Mesendoderm (in vitro differentiated cells): ENCODE results near the gene ZNF641.
A peak's percentile ranks its signal among the peaks of the same experiment; 100 is the strongest.

Source experiments
- DNase-seq: peaks from one replicate; pipeline ENCODE4 v3.0.0; 2013
- H2AK5ac ChIP-seq: 2 replicates; pipeline ENCODE4 v1.6.1; 2013; ENCODE audit warnings: low read length, inconsistent platforms
- H2BK120ac ChIP-seq: 2 replicates; pipeline ENCODE4 v1.6.1; 2013; ENCODE audit warnings: low read depth, mild to moderate bottlenecking, low read length, moderate library complexity, mixed read lengths
- H2BK15ac ChIP-seq: replicated peaks from 2 replicates; pipeline ENCODE4 v1.6.1; 2013; ENCODE audit warnings: low read depth, mild to moderate bottlenecking, moderate library complexity
- H2BK5ac ChIP-seq: 2 replicates; pipeline ENCODE4 v1.6.1; 2013; ENCODE audit warnings: low read length, inconsistent platforms
- H3K18ac ChIP-seq: 2 replicates; pipeline ENCODE4 v1.6.1; 2013; ENCODE audit warnings: mild to moderate bottlenecking, low read length, mixed read lengths
- H3K23ac ChIP-seq: one replicate; pipeline ENCODE4 v1.6.1; 2013; ENCODE audit warnings: low read length
- H3K27ac ChIP-seq: 2 replicates; pipeline ENCODE4 v1.5.1; 2013; ENCODE audit warnings: low read depth, mild to moderate bottlenecking, inconsistent platforms, low read length, moderate library complexity
- H3K27me3 ChIP-seq: 2 replicates; pipeline ENCODE4 v1.6.1; 2013; ENCODE audit warnings: low read length, control low read depth, mild to moderate bottlenecking, inconsistent platforms; ENCODE audit not compliant: insufficient read depth, poor library complexity
- H3K36me3 ChIP-seq: 2 replicates; pipeline ENCODE4 v1.6.1; 2013; ENCODE audit warnings: low read length, inconsistent platforms; ENCODE audit not compliant: control insufficient read depth, insufficient read depth
- H3K4ac ChIP-seq: one replicate; pipeline ENCODE4 v1.6.1; 2013; ENCODE audit warnings: low read depth, mild to moderate bottlenecking, low read length, moderate library complexity
- H3K4me1 ChIP-seq: 2 replicates; pipeline ENCODE4 v1.6.1; 2013; ENCODE audit warnings: low read depth, low read length, inconsistent platforms; ENCODE audit not compliant: control insufficient read depth
- H3K4me2 ChIP-seq: 2 replicates; pipeline ENCODE4 v1.6.1; 2013; ENCODE audit warnings: low read length
- H3K4me3 ChIP-seq: 2 replicates; pipeline ENCODE4 v1.5.1; 2013; ENCODE audit warnings: mild to moderate bottlenecking, low read length
- H3K56ac ChIP-seq: one replicate; pipeline ENCODE4 v1.6.1; 2013; ENCODE audit warnings: low read length
- H3K79me1 ChIP-seq: 2 replicates; pipeline ENCODE4 v1.6.1; 2013; ENCODE audit warnings: low read length, inconsistent platforms
- H3K79me2 ChIP-seq: 2 replicates; pipeline ENCODE4 v1.6.1; 2013; ENCODE audit warnings: mild to moderate bottlenecking, low read length; ENCODE audit not compliant: control insufficient read depth, insufficient read depth
- H3K9ac ChIP-seq: 2 replicates; pipeline ENCODE4 v1.6.1; 2013; ENCODE audit warnings: low read length, inconsistent platforms
- H4K5ac ChIP-seq: one replicate; pipeline ENCODE4 v1.6.1; 2013; ENCODE audit warnings: low read length
- H4K8ac ChIP-seq: one replicate; pipeline ENCODE4 v1.6.1; 2013; ENCODE audit warnings: low read depth, mild to moderate bottlenecking, control low read depth, low read length, moderate library complexity
- WGBS: extraction: QIAGEN DNeasy Blood & Tissue Kit; methylation state at CpG from one replicate; pipeline ENCODE4 v1.1.7; 2013; ENCODE audit warnings: low lambda C conversion rate, missing lambda C conversion rate; ENCODE audit not compliant: insufficient coverage; ENCODE audit errors: extremely low coverage; 5-methylcytosine and 5-hydroxymethylcytosine counted together

Gene ZNF641

GRCh38 chr12:48379794-48380193, 29.1 kb upstream of the ZNF641 start:
- Histone ChIP-seq H3K4me3 (no peak overlapping the region), H3K23ac (no peak overlapping the region), H3K36me3 (no peaks in the 10 kb centered on the region), H3K27ac (no peak overlapping the region), H2BK15ac (no peak overlapping the region), H4K5ac (no peak overlapping the region), H3K79me1 (no peaks in the 10 kb centered on the region), H2BK5ac (no peak overlapping the region), H3K4me2 (no peak overlapping the region), H3K4me1 (no peaks in the 10 kb centered on the region), H3K56ac (no peak overlapping the region), H3K9ac (no peak overlapping the region), H4K8ac (no peak overlapping the region), H3K18ac (no peak overlapping the region), H2AK5ac (no peak overlapping the region), H2BK120ac (no peak overlapping the region), H3K4ac (no peak overlapping the region), H3K79me2 (no peaks in the 10 kb centered on the region), H3K27me3 (no peaks in the 10 kb centered on the region)
- no peak for DNase-seq
- no CpG with 5 or more reads among the region's 4 CpGs for WGBS

DNA sequence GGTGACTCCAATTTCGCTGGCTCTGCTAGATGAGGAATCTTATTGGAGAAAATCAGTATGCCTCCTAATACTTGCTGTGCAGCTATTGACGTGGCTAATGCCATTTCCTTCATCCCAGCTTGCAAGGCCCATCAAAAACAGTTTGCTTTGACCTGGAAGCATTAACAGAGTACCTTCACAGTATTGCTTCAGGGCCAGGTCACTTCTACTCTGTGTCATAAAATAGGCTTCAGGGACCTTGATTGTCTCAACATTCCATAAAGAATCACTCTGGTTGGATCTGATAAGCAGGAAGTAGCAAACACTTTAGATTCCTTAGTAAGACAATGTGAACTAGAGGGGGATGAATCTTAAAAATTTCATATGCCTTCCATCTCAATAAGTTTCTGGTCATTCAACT, 26.9 kb upstream of the ZNF641 start:
- H4K5ac ChIP-seq = no peak overlapping the region
- no peak overlapping the region for H3K4me3 ChIP-seq
- no peak overlapping the region for H2BK120ac ChIP-seq
- H2BK15ac ChIP-seq = no peak overlapping the region
- no peak overlapping the region for H3K27ac ChIP-seq
- no peaks in the 10 kb centered on the region for H3K36me3 ChIP-seq
- WGBS = no CpG with 5 or more reads among the region's 2 CpGs
- H3K27me3 ChIP-seq = no peaks in the 10 kb centered on the region
- no peaks in the 10 kb centered on the region for H3K79me1 ChIP-seq
- no peaks in the 10 kb centered on the region for H3K4me1 ChIP-seq
- no peak overlapping the region for H3K9ac ChIP-seq
- no peak overlapping the region for H3K18ac ChIP-seq
- no peak overlapping the region for H3K56ac ChIP-seq
- no peak overlapping the region for H3K23ac ChIP-seq
- no peak overlapping the region for H2AK5ac ChIP-seq
- H4K8ac ChIP-seq = no peak overlapping the region
- no peak for DNase-seq
- H3K4me2 ChIP-seq = no peak overlapping the region
- H3K4ac ChIP-seq = no peak overlapping the region
- H2BK5ac ChIP-seq = no peak overlapping the region
- no peaks in the 10 kb centered on the region for H3K79me2 ChIP-seq

DNA sequence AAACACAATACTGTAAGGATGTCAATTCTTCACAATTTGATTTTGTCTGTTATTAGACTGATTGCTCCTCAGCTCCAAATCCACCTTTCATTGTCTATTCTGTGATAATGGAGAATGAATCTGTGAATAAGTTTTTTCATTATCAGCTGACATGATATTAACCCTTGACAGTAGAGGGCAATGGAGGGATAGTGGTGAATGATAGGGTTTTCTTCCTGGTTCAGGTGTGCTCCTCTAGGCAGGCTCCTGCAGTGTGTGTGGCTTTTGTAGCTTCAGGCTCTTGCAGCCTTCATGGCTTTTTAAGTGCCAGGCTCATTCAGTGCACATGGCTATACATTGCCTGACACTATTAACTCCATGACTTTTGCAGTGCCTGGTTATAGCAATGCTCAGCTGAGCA, 23.4 kb upstream of the ZNF641 start:
- no peak overlapping the region for H2BK120ac ChIP-seq
- no peak overlapping the region for H3K4me2 ChIP-seq
- H3K79me1 ChIP-seq = no peaks in the 10 kb centered on the region
- H2BK15ac ChIP-seq = no peak overlapping the region
- H3K23ac ChIP-seq = no peak overlapping the region
- no peak overlapping the region for H4K5ac ChIP-seq
- no peak overlapping the region for H3K4ac ChIP-seq
- H3K79me2 ChIP-seq = no peaks in the 10 kb centered on the region
- no peak overlapping the region for H4K8ac ChIP-seq
- H3K4me1 ChIP-seq = no peaks in the 10 kb centered on the region
- H3K9ac ChIP-seq = no peak overlapping the region
- no peaks in the 10 kb centered on the region for H3K36me3 ChIP-seq
- H3K56ac ChIP-seq = no peak overlapping the region
- no peak overlapping the region for H3K27ac ChIP-seq
- H3K27me3 ChIP-seq = no peaks in the 10 kb centered on the region
- H3K4me3 ChIP-seq = no peak overlapping the region
- no peak overlapping the region for H3K18ac ChIP-seq
- H2BK5ac ChIP-seq = no peak overlapping the region
- no peak for DNase-seq
- no peak overlapping the region for H2AK5ac ChIP-seq

GRCh38 chr12:48366131-48366530, 15.4 kb upstream of the ZNF641 start:
- Histone ChIP-seq H2AK5ac (no peak overlapping the region), H3K27me3 (no peaks in the 10 kb centered on the region), H3K4me3 (no peak overlapping the region), H3K36me3 (no peaks in the 10 kb centered on the region), H3K9ac (no peak overlapping the region), H2BK5ac (no peak overlapping the region), H3K4ac (no peak overlapping the region), H4K5ac (no peak overlapping the region), H3K4me1 (no peaks in the 10 kb centered on the region), H3K56ac (no peak overlapping the region), H3K18ac (no peak overlapping the region), H3K79me2 (no peaks in the 10 kb centered on the region), H3K4me2 (no peak overlapping the region), H4K8ac (no peak overlapping the region), H2BK15ac (no peak overlapping the region), H3K27ac (no peak overlapping the region), H2BK120ac (no peak overlapping the region), H3K23ac (no peak overlapping the region), H3K79me1 (no peaks in the 10 kb centered on the region)
- peak; percentile 1 for DNase-seq
- WGBS = no CpG with 5 or more reads among the region's 2 CpGs

DNA sequence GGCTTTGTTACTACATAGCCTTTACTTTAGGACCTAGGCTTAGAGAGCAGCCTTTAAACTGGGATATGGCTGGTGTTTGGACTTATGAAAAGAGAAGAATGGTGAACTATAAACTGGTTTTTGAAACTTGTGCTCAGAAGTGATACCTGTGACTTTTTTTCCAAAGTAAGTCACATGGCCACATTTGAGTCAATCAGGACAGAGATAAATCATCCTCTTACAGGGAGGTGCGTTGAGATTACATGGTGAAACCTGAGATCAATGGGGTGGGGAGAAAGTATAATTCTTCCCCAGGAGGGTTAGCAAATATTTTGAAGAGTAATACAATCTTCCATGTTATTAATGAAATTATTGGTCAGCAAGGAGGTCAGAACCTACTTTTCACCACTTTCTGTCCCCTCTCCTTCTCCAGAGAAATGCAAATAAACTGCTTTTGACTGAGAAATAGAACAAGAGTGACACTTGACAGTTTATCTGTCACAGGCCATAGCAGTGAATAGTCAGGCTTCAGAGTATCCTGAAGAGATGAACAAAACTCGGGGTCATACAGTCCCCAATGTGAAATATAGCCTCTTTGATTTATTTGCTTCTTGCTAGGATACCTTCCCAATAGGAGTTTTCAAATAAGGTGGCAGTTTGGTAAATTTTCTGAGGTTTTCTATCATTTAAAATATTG, 11.1 kb upstream of the ZNF641 start:
- H3K27me3 ChIP-seq = no peaks in the 10 kb centered on the region
- no peaks in the 10 kb centered on the region for H3K79me1 ChIP-seq
- H3K4ac ChIP-seq = no peak overlapping the region
- no peak overlapping the region for H3K56ac ChIP-seq
- no peak overlapping the region for H2BK5ac ChIP-seq
- H4K5ac ChIP-seq = no peak overlapping the region
- no peak overlapping the region for H3K4me2 ChIP-seq
- H3K18ac ChIP-seq = no peak overlapping the region
- no peak overlapping the region for H4K8ac ChIP-seq
- H3K4me1 ChIP-seq = no peaks in the 10 kb centered on the region
- no peak overlapping the region for H3K27ac ChIP-seq
- no peak overlapping the region for H2AK5ac ChIP-seq
- H3K9ac ChIP-seq = no peak overlapping the region
- H3K23ac ChIP-seq = no peak overlapping the region
- H2BK120ac ChIP-seq = no peak overlapping the region
- H3K36me3 ChIP-seq = no peaks in the 10 kb centered on the region
- DNase-seq = no peak
- H3K79me2 ChIP-seq = no peaks in the 10 kb centered on the region
- no peak overlapping the region for H2BK15ac ChIP-seq
- no peak overlapping the region for H3K4me3 ChIP-seq
- no CpG with 5 or more reads among the region's 2 CpGs for WGBS

GRCh38 chr12:48358937-48359513, 8.3 kb upstream of the ZNF641 start:
- H3K36me3 ChIP-seq = no peaks in the 10 kb centered on the region
- H3K18ac ChIP-seq = no peak overlapping the region
- no peak overlapping the region for H2AK5ac ChIP-seq
- no peak overlapping the region for H3K4ac ChIP-seq
- H3K27me3 ChIP-seq = no peaks in the 10 kb centered on the region
- no peaks in the 10 kb centered on the region for H3K4me1 ChIP-seq
- H3K56ac ChIP-seq = no peak overlapping the region
- H3K4me3 ChIP-seq = no peak overlapping the region
- WGBS = no CpG with 5 or more reads among the region's 7 CpGs
- no peak for DNase-seq
- H3K23ac ChIP-seq = no peak overlapping the region
- no peak overlapping the region for H2BK15ac ChIP-seq
- no peaks in the 10 kb centered on the region for H3K79me2 ChIP-seq
- H3K27ac ChIP-seq = no peak overlapping the region
- H4K5ac ChIP-seq = no peak overlapping the region
- no peak overlapping the region for H2BK120ac ChIP-seq
- H2BK5ac ChIP-seq = no peak overlapping the region
- no peak overlapping the region for H3K4me2 ChIP-seq
- no peak overlapping the region for H3K9ac ChIP-seq
- H3K79me1 ChIP-seq = no peaks in the 10 kb centered on the region
- H4K8ac ChIP-seq = no peak overlapping the region
